GM12872 (cell line): ENCODE results near the gene DPH2.

Experiments used
- TF ChIP-seq, protein P1 (sequence below): IDR thresholded peaks from 3 replicates; pipeline ENCODE4 v1.5.1; 2011; ENCODE audit warnings: low read depth, mild to moderate bottlenecking, low read length, moderate library complexity; ENCODE audit not compliant: insufficient read depth

The DPH2 gene

DNA sequence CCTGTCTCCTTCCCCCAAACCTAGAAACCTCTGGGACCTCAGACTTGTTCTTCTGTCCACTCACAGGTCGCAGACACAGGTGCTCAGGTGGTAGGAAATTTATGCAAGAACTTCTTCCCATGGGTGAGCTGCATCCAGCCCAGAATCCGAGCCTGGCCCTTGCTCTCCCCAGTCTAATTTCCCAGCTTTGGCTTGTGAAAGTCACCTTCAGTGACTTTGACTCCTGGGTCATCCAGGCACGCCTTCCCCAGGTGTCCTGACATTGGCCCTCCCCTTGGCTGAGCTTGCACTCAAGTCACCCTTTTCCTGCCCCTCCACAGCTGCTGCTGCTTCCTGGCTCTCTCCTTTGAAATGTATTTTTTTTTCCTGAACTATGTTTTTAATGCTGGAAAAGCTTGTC is 16.4 kb upstream of the DPH2 start:
- TF ChIP-seq, protein P1, sequence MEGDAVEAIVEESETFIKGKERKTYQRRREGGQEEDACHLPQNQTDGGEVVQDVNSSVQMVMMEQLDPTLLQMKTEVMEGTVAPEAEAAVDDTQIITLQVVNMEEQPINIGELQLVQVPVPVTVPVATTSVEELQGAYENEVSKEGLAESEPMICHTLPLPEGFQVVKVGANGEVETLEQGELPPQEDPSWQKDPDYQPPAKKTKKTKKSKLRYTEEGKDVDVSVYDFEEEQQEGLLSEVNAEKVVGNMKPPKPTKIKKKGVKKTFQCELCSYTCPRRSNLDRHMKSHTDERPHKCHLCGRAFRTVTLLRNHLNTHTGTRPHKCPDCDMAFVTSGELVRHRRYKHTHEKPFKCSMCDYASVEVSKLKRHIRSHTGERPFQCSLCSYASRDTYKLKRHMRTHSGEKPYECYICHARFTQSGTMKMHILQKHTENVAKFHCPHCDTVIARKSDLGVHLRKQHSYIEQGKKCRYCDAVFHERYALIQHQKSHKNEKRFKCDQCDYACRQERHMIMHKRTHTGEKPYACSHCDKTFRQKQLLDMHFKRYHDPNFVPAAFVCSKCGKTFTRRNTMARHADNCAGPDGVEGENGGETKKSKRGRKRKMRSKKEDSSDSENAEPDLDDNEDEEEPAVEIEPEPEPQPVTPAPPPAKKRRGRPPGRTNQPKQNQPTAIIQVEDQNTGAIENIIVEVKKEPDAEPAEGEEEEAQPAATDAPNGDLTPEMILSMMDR: no peak

DNA sequence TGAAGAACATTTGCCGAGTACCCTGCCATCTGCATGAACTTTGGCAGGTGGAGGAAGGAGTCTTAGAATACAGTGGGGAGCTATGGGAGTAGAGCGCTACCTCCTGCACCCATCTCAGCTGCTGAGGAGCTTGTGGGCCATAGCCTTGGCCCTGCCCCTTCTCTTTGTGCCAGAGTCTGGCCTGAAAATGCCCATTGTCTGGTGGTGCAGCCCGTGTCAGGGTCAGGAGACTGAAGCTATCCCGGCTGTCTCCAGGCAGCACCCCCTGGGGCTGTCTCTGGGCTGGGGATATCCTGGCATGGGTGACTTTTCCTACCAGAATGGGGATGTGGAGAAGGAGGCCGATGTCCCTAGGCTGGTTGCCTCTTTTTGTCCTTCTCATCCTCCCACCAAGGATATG is 15.8 kb upstream of the DPH2 start:
- TF ChIP-seq, protein P1: no peak

DNA sequence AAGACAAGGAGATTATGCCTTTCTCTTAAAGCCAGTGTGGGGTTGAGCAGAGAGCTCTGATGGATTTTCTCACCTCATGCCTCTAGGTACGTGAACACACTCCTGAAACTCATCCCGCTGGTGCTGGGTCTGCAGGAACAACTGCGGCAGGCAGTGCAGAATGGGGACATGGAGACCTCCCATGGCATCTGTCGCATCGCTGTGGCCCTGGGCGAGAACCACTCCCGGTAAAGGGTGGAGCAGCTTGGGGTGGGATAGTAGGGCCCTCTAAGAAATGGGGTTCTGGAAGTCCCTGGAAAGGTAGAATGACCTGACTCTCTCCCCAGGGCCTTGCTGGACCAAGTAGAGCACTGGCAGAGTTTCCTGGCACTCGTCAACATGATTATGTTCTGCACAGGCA is 13.6 kb upstream of the DPH2 start:
- TF ChIP-seq, protein P1: no peak

DNA sequence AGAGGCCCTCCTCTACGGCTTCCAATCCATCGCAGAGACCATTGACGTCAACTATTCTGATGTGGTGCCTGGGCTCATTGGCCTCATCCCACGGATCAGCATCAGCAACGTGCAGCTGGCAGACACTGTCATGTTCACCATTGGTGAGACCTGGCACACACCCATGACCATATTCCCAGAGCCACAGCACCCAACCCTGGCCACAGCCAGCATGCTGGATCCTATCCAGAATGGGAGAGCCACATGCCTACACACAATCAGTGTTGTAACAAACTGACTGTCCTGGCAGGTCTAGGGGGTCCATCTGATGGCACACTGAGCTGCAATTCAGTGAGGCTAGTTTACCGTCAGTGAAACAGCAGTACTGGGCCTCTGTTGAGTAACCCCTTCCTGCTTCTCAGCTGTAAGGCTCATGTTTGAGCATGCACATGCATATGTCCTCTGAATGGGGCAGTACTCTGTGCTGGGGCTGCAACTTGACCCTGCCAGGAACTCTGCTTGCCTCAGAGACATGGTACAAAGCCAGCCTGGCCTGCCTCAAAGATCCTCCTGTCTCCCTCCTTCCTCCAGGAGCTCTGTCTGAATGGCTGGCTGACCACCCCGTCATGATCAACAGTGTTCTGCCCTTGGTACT is 12.3 kb upstream of the DPH2 start:
- TF ChIP-seq, protein P1: no peak

DNA sequence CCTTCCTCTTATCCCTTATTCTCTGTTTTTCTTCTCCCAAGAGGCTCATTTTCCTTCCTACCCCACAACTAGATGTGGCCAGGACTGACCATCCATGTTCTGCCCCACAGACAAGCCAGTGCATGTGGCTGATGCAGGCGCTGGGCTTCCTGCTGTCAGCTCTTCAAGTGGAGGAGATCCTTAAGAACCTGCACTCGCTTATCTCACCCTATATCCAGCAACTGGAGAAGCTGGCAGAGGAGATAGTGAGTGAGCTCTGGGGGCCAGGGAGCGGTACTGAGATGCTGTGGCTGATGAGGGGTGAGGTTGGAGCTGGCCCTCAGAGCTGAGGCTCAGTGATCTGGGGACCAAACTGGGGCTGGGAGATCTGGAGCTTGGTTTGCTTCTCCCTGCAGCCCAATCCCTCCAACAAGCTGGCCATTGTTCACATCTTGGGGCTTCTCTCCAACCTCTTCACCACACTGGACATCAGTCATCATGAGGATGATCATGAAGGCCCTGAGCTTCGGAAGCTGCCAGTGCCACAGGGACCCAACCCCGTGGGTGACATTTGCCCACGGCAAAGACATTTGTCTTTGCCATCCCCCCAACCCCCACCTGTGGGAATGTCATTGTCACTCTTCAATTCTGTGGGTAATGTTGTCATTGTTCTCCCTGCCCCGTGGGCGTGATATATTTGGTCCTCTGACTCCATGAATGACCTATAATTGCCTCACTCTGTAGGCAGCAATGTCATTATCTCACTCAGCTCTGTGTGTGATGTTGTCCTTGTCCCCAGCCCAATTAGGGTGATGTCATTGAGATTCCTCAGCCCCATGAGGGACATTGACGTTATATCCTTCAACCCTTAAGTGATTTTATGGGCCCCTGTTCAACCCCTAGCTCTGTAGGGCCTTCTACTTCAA is 11.2 kb upstream of the DPH2 start:
- TF ChIP-seq, protein P1: no peak

DNA sequence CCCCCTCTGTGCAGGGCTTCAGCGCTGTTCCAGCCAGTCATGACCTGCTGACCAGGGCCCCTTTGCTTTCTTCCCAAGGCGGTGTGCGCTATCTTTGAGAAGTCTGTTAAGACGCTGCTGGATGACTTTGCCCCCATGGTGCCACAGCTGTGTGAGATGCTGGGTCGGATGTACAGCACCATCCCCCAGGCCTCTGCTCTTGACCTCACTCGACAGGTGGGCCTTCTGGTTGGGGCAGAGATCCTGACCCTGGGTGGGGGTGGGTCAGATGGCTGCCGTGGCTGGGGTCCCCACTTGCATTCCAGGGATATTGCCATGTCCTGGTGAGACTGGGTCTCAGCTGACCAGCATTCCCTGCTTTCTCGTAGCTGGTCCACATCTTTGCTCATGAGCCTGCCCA is 9.0 kb upstream of the DPH2 start:
- TF ChIP-seq, protein P1: no peak

DNA sequence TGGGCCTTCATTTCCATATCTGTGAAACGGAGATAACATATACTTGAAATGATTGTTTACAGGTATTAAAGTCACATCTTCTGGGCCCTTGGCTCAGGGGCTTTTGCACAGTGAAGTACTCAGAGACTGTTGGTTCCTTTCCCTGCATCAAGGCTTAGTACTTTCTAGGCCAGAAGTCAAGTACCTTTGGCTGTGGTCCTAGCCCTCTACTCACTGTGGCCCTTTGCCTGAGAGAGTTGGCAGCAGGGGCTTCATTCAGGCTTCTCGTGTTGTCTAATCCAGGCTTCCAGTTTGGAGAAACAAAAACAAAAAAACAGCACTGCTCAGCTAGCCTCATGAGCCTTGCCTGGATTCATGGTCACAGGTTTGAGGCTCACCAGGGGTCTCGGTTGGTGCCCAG is 8.1 kb upstream of the DPH2 start:
- TF ChIP-seq, protein P1: no peak
